Transverse colon (tissue), 4 donors: Measurements from ENCODE around the gene PGS1. TPM values are rescaled to one million over a fixed set of nuclear protein-coding genes. Genes with fewer than 3 reads are reported as not detected.

ENCODE experiments used
- DNase-seq: peaks from one replicate; pipeline ENCODE4 v3.0.0-alpha.2; 2019
- H3K27ac ChIP-seq, 4 donors: fragments of 200-600 bp; sonication (generic); 2 replicates each; pipeline ENCODE4 v1.5.1; 2016 to 2018; ENCODE audit warnings: inconsistent platforms in 4 of 4
- H3K27me3 ChIP-seq: fragments of 200-600 bp; sonication (generic); 2 replicates; pipeline ENCODE4 v1.5.1; 2017; ENCODE audit warnings: inconsistent platforms
- H3K36me3 ChIP-seq, 4 donors: fragments of 200-600 bp; sonication (generic); 2 replicates each; pipeline ENCODE4 v1.5.1; 2017 to 2019; ENCODE audit warnings: inconsistent platforms in 4 of 4
- H3K4me1 ChIP-seq, 4 donors: fragments of 200-600 bp; sonication (generic); 2 replicates each; pipeline ENCODE4 v1.5.1; 2017 to 2020; ENCODE audit warnings: inconsistent platforms in 4 of 4
- H3K4me3 ChIP-seq, 4 donors: fragments of 200-600 bp; sonication (generic); 1 replicate in 1 of 4; 2 replicates in 3 of 4; pipeline versions ENCODE4 v1.5.1 to v1.6.1; 2017 to 2019; ENCODE audit warnings: inconsistent platforms in 4 of 4
- H3K9me3 ChIP-seq, 2 donors: fragments of 200-600 bp; sonication (generic); 2 replicates each; pipeline ENCODE4 v1.5.1; 2017 to 2019; ENCODE audit warnings: inconsistent platforms in 2 of 2
- EP300 ChIP-seq: sonication (generic); formaldehyde crosslinking; IDR thresholded peaks from one replicate; pipeline ENCODE4 v1.6.1; 2017; ENCODE audit warnings: antibody characterized with exemption, low read depth
- POLR2A ChIP-seq: fragments of 450-650 bp; IDR thresholded peaks from one replicate; pipeline ENCODE4 v1.6.1; 2016; ENCODE audit warnings: antibody characterized with exemption, mild to moderate bottlenecking, moderate library complexity
- POLR2AphosphoS5 ChIP-seq, 3 donors: sonication (generic); formaldehyde crosslinking; IDR thresholded peaks; one replicate each; pipeline ENCODE4 v1.6.1; 2016; ENCODE audit warnings: antibody characterized with exemption in 3 of 3
- WGBS, 2 donors: methylation state at CpG; one replicate each; pipeline ENCODE4 v1.1.5; 2018; ENCODE audit warnings: low coverage in 1 of 2; 5-methylcytosine and 5-hydroxymethylcytosine counted together
- in situ Hi-C, 4 donors: fragments of 200-750 bp; cut with MboI; loops; one replicate each; pipeline versions ENCODE4 v1.15.0 to v1.15.1; 2017; ENCODE audit warnings: low sequenced_read_pairs in 3 of 4, low pct_ligation_motif_present in 1 of 4, low pct_unique_long_range_greater_than_20kb in 1 of 4
- intact Hi-C: fragments of 100-400 bp; cut with DNase I; formaldehyde crosslinking; loops from one replicate; pipeline ENCODE4 v1.15.1; 2023; ENCODE audit warnings: low total_unique reads
- total RNA-seq, 4 donors: library from RNA; depleted of rRNA; stranded (reverse); fragments of >200 nt; gene quantifications; one replicate each; pipeline ENCODE4 v1.1.0, GENCODE V29; 2016
- TF ChIP-seq, protein P1 (sequence below), 5 experiments: fragments of 200-600 bp in 3 of 5; fragments of 450-650 bp in 2 of 5; sonication (generic) in 3 of 5; IDR thresholded peaks; 1 replicate in 2 of 5; 2 replicates in 3 of 5; pipeline ENCODE4 v1.5.1; 2016 to 2017; ENCODE audit warnings: antibody characterized with exemption in 5 of 5, inconsistent platforms in 3 of 5, mild to moderate bottlenecking in 2 of 5, moderate library complexity in 1 of 5

PGS1 gene
- total RNA-seq, 4 donors from 2014 or later, result 32.1 to 77.6 (median 60.1) TPM

DNA sequence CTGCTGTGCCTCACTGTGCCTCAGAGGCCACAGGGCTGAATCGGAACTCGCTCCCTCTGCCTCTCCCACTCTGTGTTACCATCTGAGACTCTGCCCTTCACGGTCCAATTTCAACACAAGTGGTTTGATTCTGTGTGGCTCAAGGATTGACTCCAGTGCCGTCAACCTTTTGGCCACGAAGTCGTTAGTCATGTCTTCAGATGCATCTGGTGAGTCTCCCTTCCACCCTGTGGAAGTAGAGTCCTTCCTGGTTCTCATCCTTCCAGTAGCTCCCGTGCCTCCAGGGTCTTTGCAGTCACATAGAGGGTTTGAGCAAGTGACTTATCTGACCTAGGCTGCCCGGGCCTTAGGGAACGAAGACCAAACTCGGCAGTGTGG lies 51.2 kb downstream of the PGS1 start:
- TF ChIP-seq EP300 (no peak), POLR2AphosphoS5 (IDR thresholded peaks at IDR 0.05) (no peak), POLR2A (no peak)
- TF ChIP-seq, protein P1, sequence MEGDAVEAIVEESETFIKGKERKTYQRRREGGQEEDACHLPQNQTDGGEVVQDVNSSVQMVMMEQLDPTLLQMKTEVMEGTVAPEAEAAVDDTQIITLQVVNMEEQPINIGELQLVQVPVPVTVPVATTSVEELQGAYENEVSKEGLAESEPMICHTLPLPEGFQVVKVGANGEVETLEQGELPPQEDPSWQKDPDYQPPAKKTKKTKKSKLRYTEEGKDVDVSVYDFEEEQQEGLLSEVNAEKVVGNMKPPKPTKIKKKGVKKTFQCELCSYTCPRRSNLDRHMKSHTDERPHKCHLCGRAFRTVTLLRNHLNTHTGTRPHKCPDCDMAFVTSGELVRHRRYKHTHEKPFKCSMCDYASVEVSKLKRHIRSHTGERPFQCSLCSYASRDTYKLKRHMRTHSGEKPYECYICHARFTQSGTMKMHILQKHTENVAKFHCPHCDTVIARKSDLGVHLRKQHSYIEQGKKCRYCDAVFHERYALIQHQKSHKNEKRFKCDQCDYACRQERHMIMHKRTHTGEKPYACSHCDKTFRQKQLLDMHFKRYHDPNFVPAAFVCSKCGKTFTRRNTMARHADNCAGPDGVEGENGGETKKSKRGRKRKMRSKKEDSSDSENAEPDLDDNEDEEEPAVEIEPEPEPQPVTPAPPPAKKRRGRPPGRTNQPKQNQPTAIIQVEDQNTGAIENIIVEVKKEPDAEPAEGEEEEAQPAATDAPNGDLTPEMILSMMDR (IDR thresholded peaks at IDR 0.05), result no peak
- WGBS, 2 donors, result 84% methylated on average over 10 of the region's 10 CpGs; no CpG with 5 or more reads in 1 of the 2 donors
- intact Hi-C loops, result no loop called here
- in situ Hi-C loops, result loop anchor here in 3 of 4 donors (10.0 to 25.0 kb wide), 2 partner anchors 135 to 342 kb away; no protein-coding TSS in a partner anchor
- no peak for DNase-seq
- no peaks in the 10 kb centered on the region for H3K9me3 ChIP-seq
- no peak overlapping the region for H3K4me3 ChIP-seq
- H3K27me3 ChIP-seq, result no peaks in the 10 kb centered on the region
- H3K36me3 ChIP-seq, result peaks cover 0 to 19% (median 4%) of the 10 kb centered on the region in 4 donors
- no peak overlapping the region for H3K27ac ChIP-seq
- H3K4me1 ChIP-seq, result peaks cover 0 to 3% (median 0%) of the 10 kb centered on the region in 4 donors

DNA sequence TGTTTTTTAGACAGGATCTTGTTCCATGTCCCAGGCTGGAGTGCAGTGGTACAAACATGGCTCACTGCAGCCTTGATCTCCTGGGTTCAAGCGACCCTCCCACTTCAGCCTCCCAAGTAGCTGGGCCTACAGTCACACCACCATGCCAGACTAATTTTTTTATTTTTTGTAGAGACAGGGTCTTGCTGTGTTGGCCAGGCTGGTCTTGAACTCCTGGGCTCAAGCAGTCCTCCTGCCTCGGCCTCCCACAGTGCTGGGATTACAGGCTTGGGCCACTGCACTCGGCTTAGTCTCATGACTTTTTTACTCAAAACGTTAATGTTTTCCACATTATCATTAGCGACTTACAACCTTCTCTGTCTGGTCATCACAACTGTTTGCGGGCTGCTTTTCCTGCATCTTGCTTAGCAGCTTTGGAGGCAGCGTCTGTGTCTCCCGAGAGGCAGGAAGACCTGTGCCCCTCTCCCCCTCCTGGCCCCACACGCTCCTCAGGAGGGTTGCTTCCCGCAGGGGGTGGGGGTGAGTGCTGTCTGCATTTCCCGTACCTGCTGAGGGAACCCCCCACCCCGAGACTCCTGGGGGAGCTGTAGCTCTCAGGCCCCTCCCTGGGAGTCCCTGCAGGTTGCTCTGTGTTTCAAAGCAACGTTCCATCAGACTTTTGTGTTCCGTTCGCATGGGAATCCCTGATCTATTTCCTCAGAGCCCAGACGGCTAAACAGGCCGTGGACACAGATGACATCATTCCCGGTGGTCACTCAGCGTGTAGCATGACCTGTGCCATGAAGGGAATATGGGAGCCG lies 52.6 kb downstream of the PGS1 start:
- Histone ChIP-seq H3K27ac (no peak overlapping the region), H3K36me3 (peaks cover 0 to 13% (median 2%) of the 10 kb centered on the region in 4 donors), H3K27me3 (no peaks in the 10 kb centered on the region), H3K9me3 (no peaks in the 10 kb centered on the region), H3K4me3 (no peak overlapping the region), H3K4me1 (peaks cover 0 to 3% (median 0%) of the 10 kb centered on the region in 4 donors)
- TF ChIP-seq EP300 (no peak), POLR2AphosphoS5 (IDR thresholded peaks at IDR 0.05) (no peak), POLR2A (no peak)
- TF ChIP-seq, protein P1 (IDR thresholded peaks at IDR 0.05), result no peak
- in situ Hi-C loops, result loop anchor here in 1 of 4 donors (25.0 kb wide), 1 partner anchor 344 kb away; no protein-coding TSS in a partner anchor
- 75 to 100% methylated on average over 1 to 20 of the region's 20 CpGs for WGBS, 2 donors
- no peak for DNase-seq
- intact Hi-C loops, result no loop called here

DNA sequence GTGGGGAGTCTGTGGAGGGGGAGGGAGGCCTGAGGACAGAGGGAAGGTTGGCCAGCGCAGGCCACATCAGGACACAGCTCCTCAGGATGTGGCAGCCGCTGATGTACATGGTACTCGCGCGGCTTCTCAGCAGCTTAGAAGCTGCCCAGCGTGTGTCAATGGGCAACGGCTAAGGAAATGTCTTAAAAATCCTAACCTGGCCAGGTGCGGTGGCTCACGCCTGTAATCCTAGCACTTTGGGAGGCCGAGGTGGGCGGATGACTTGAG lies 53.2 kb downstream of the PGS1 start:
- Histone ChIP-seq H3K27me3 (no peaks in the 10 kb centered on the region), H3K9me3 (no peaks in the 10 kb centered on the region), H3K36me3 (peaks cover 0 to 8% (median 2%) of the 10 kb centered on the region in 4 donors), H3K4me1 (peaks cover 0 to 3% (median 0%) of the 10 kb centered on the region in 4 donors), H3K27ac (no peak overlapping the region), H3K4me3 (no peak overlapping the region)
- DNase-seq, result no peak
- in situ Hi-C loops, result loop anchor here in 1 of 4 donors (25.0 kb wide), 1 partner anchor 344 kb away; no protein-coding TSS in a partner anchor
- 88% methylated on average over 11 of the region's 11 CpGs; no CpG with 5 or more reads in 1 of the 2 donors for WGBS, 2 donors
- intact Hi-C loops, result no loop called here
- TF ChIP-seq POLR2A (no peak), POLR2AphosphoS5 (IDR thresholded peaks at IDR 0.05) (no peak), EP300 (no peak)
- TF ChIP-seq, protein P1 (IDR thresholded peaks at IDR 0.05), result no peak

DNA sequence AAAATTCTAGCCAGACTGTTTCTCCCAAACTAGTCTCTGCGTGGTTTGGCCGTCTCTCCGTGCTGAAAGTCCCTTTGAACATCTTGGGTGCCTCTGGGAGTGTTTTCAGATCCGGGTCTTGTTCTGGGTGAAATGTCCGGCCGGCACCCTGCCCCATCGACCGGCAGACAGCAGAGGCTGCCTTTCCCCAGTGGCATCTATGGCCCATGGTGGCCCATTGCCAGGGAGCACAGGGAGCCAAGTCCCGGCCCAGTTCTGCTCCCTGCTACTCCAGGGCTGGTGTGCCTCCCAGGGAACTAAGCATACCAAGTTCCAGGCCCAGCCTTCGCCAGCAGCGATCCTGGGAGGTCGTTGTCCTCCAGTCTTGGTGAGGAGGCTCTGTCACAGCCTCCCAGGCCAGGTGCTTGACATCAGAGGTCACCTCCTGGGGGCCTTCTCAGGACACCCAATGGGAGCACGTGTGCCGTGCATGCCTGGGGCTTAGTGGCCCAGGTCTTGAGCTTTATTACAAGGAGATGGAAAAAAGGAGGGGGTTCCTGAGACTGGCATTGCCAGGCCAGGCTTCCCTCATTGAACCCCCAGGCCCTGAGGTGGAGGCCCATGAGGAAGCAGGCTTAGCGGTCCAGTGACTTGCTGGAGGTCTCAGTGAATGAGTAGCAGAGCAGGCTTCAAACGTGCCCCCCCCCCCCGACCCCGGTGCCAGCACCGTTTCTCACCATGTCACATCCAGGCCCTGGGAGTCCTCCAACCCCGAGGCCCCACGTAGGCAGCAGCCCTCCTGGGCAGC lies 54.0 kb downstream of the PGS1 start:
- intact Hi-C loops, result no loop called here
- 60 to 93% methylated on average over 3 to 18 of the region's 21 CpGs for WGBS, 2 donors
- TF ChIP-seq, protein P1 (IDR thresholded peaks at IDR 0.05), result no peak
- TF ChIP-seq POLR2AphosphoS5 (IDR thresholded peaks at IDR 0.05) (no peak), POLR2A (no peak), EP300 (no peak)

More for the DNA sequence above, 54.0 kb downstream of the PGS1 start:
- Histone ChIP-seq H3K4me1 (peaks cover 0 to 3% (median 0%) of the 10 kb centered on the region in 4 donors), H3K27me3 (peaks cover 7% of the 10 kb centered on the region), H3K36me3 (no peaks in the 10 kb centered on the region), H3K9me3 (no peaks in the 10 kb centered on the region), H3K27ac (no peak overlapping the region), H3K4me3 (no peak overlapping the region)
- DNase-seq, result no peak
- in situ Hi-C loops, result loop anchor here in 1 of 4 donors (25.0 kb wide), 1 partner anchor 345 kb away; no protein-coding TSS in a partner anchor
